IPS-18a (cell line): ENCODE data around the gene ACYP1.

Experiments used
- H3K27ac ChIP-seq: one replicate; pipeline ENCODE4 v1.5.1; 2013; ENCODE audit warnings: low read length
- H3K27me3 ChIP-seq: one replicate; pipeline ENCODE4 v1.6.1; 2013; ENCODE audit warnings: mild to moderate bottlenecking, low read length; ENCODE audit not compliant: control insufficient read depth, insufficient read depth
- H3K36me3 ChIP-seq: one replicate; pipeline ENCODE4 v1.6.1; 2013; ENCODE audit warnings: low read depth, low read length; ENCODE audit not compliant: control insufficient read depth
- H3K4me1 ChIP-seq: one replicate; pipeline ENCODE4 v1.6.1; 2013; ENCODE audit warnings: low read depth, low read length; ENCODE audit not compliant: control insufficient read depth
- H3K4me3 ChIP-seq: one replicate; pipeline ENCODE4 v1.5.1; 2013; ENCODE audit warnings: low read length
- H3K9ac ChIP-seq: one replicate; pipeline ENCODE4 v1.6.1; 2013; ENCODE audit warnings: mild to moderate bottlenecking, low read length, moderate library complexity
- H3K9me3 ChIP-seq: one replicate; pipeline ENCODE4 v1.6.1; 2013; ENCODE audit warnings: low read depth, low read length; ENCODE audit not compliant: control insufficient read depth

ACYP1 gene

DNA sequence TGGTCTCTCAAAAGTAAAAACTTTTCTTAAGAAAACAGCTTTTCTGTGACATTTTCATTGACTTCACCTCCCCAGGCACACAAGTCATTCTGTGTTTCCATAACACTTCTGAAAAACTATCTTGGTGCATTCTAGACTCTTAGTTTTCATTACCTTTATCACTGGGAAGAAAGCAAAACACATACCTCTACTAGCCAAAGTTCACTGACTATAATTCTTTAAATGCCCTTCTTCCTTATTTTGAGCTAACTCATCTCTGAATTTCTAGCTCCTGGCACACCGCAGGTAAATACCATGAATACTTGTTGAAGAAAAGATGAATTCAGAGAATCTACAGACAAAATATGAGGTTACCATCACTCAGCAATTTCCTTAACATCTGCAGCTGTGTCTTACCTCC lies 33.7 kb downstream of the ACYP1 start:
- Histone ChIP-seq H3K27ac (no peak overlapping the region), H3K36me3 (peaks cover 29% of the 10 kb centered on the region)

DNA sequence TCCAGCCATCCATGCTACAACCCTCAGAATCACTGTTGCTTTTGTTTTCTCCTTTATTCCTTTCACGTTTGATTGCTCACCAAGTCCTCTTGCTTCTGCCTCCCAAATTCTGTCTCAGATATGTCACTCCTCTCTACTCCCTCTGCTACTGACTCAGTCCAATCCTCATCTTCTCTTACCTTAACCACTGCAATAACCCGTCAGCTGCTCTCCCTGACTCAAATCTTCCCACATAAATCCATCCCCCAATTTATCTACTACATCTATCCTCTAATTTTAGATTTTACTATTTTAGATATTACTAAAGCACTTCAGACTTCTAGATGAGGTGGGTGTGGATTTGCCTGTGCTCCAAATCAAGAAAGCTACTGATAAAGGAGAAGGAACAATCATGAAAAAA lies 37.9 kb downstream of the ACYP1 start:
- peaks cover 28% of the 10 kb centered on the region for H3K36me3 ChIP-seq
- no peaks in the 10 kb centered on the region for H3K27me3 ChIP-seq

More for the DNA sequence above, 33.7 kb downstream of the ACYP1 start:
- no peaks in the 10 kb centered on the region for H3K27me3 ChIP-seq
- no peaks in the 10 kb centered on the region for H3K9me3 ChIP-seq
- no peak overlapping the region for H3K9ac ChIP-seq
- H3K4me1 ChIP-seq, result no peaks in the 10 kb centered on the region
- H3K4me3 ChIP-seq, result no peak overlapping the region

DNA sequence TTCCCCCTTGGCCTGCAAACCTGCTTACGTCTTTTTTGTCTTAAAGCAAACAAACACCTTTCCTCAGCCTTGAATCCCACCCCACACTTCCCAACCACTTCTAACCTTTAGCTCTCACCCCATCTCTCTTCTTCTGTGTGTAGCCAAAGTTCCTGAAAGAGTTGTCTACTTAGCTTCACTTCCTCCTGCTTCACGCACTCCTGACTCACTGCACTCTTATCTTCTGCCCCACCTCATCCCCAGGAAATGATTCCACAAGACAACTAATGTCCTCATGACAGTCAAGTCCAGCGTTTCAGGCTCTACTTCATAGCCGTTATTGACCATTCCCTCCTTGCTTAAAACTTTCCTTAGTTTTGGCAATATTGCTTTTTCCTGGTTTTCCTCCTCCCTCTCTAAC lies 38.7 kb downstream of the ACYP1 start:
- no peaks in the 10 kb centered on the region for H3K27me3 ChIP-seq
- no peaks in the 10 kb centered on the region for H3K9me3 ChIP-seq
- H3K27ac ChIP-seq, result no peak overlapping the region
- H3K9ac ChIP-seq, result no peak overlapping the region
- H3K4me1 ChIP-seq, result no peaks in the 10 kb centered on the region
- H3K4me3 ChIP-seq, result no peak overlapping the region
- peaks cover 23% of the 10 kb centered on the region for H3K36me3 ChIP-seq

More for the DNA sequence above, 37.9 kb downstream of the ACYP1 start:
- Histone ChIP-seq H3K9me3 (no peaks in the 10 kb centered on the region), H3K27ac (no peak overlapping the region), H3K4me3 (no peak overlapping the region), H3K4me1 (no peaks in the 10 kb centered on the region), H3K9ac (no peak overlapping the region)

DNA sequence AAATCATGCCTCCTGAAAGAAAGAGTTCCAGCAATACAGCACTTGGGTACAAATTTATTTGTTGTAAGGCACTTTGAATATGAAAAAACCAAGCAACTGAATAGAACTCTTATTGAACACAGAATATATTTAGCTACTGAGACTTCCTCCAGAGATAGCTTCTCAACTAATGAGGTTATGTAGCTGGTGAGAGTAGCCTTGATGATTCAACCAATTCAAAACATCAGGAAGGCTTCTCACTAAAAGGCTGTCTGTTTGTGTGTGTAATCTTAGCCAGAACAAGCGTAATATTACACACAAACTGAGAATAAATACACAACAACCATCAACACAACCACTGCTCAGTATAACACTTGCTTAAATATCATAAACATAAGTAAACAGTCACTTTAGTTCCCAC lies 40.7 kb downstream of the ACYP1 start:
- peaks cover 30% of the 10 kb centered on the region for H3K36me3 ChIP-seq
- no peaks in the 10 kb centered on the region for H3K9me3 ChIP-seq
- H3K9ac ChIP-seq, result no peak overlapping the region
- H3K27ac ChIP-seq, result no peak overlapping the region
- no peaks in the 10 kb centered on the region for H3K27me3 ChIP-seq
- H3K4me1 ChIP-seq, result no peaks in the 10 kb centered on the region
- no peak overlapping the region for H3K4me3 ChIP-seq

DNA sequence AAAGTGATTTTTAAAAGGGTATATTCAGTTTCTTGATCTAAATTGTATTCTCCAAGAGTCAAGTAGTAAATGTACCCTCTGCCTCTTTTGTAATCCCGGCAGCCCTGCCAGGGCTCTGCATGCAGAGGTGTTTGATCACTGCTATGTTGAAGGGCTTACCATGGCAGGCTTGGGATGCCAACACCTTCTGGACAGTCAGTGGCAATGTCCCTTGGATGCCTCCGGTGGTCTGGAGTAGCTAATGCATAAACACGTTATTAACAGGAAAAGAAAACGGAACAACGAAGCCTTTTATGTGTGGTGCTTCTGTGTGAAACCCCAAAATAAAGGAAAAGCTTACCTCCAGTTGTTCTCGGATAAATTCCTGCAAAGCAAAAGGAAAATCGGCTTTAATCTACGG lies 41.2 kb downstream of the ACYP1 start:
- no peak overlapping the region for H3K27ac ChIP-seq
- H3K9me3 ChIP-seq, result no peaks in the 10 kb centered on the region
- no peaks in the 10 kb centered on the region for H3K27me3 ChIP-seq
- H3K9ac ChIP-seq, result no peak overlapping the region
- H3K4me3 ChIP-seq, result no peak overlapping the region
- H3K36me3 ChIP-seq, result peaks cover 30% of the 10 kb centered on the region
- no peaks in the 10 kb centered on the region for H3K4me1 ChIP-seq

DNA sequence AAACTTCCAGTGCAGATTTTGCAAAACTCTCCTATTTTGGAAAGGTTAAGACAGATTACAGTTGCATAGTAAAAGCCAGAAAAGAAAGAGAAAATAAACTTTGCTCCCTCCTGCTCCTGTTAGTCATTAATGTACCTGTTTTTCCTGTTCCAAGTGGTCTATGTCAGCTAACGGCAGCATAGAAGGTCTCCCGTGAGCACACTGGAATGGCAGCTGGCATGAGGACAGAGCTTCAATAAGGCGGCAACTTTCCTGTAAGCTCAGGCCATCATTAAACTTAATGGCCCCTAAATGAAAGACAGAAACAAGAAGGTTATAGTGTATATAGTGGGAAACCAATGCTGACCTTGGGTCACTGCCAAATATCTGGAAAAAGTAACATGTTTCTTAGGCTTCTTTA lies 45.1 kb downstream of the ACYP1 start:
- Histone ChIP-seq H3K36me3 (peaks cover 50% of the 10 kb centered on the region), H3K27me3 (no peaks in the 10 kb centered on the region)

DNA sequence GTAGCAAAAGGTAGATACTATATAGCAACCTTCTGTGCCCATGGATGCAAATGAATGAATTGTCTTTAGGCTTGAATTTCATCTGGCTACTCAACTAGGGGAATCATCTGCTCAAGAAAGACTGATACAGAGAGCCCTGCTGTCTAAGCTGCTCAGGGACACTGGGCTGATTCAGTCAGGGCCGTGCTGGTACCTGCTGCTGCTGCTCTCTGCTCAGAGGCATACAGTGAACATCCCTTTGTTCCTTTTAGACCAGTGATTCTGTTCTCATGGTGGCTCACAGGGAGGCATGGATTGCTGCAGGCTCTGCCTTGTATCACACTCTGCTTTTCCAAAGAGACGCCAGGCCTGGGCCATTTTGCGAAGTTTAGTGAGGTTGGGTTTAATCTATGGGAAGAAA lies 47.0 kb downstream of the ACYP1 start:
- no peaks in the 10 kb centered on the region for H3K9me3 ChIP-seq
- H3K27me3 ChIP-seq, result no peaks in the 10 kb centered on the region
- H3K4me3 ChIP-seq, result no peak overlapping the region
- no peak overlapping the region for H3K27ac ChIP-seq
- H3K4me1 ChIP-seq, result no peaks in the 10 kb centered on the region
- no peak overlapping the region for H3K9ac ChIP-seq
- peaks cover 51% of the 10 kb centered on the region for H3K36me3 ChIP-seq

More for the DNA sequence above, 45.1 kb downstream of the ACYP1 start:
- no peak overlapping the region for H3K9ac ChIP-seq
- H3K4me3 ChIP-seq, result no peak overlapping the region
- H3K27ac ChIP-seq, result no peak overlapping the region
- H3K9me3 ChIP-seq, result no peaks in the 10 kb centered on the region
- H3K4me1 ChIP-seq, result no peaks in the 10 kb centered on the region

DNA sequence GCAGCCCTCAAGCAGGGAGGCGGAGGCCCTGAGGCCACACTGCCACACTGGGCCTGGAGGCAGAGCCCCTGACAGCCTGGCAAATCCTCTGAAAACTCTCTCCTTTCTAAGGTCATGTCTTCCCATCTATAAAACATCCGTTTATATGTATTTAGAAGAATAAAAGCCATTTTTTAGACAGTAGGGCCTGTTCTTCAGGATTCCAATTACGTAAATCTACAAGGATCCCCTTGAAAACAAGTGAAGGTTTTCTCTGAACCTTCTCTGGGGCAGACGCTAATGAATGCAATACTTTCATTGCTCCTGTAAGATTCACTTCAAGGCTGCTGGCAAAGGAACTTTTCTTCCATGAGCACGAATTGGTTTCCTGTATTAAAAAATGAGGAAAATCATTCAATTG lies 48.3 kb downstream of the ACYP1 start:
- no peak overlapping the region for H3K27ac ChIP-seq
- H3K9ac ChIP-seq, result no peak overlapping the region
- H3K9me3 ChIP-seq, result no peaks in the 10 kb centered on the region
- H3K36me3 ChIP-seq, result peaks cover 49% of the 10 kb centered on the region
- no peaks in the 10 kb centered on the region for H3K4me1 ChIP-seq
- H3K4me3 ChIP-seq, result no peak overlapping the region
- H3K27me3 ChIP-seq, result no peaks in the 10 kb centered on the region

DNA sequence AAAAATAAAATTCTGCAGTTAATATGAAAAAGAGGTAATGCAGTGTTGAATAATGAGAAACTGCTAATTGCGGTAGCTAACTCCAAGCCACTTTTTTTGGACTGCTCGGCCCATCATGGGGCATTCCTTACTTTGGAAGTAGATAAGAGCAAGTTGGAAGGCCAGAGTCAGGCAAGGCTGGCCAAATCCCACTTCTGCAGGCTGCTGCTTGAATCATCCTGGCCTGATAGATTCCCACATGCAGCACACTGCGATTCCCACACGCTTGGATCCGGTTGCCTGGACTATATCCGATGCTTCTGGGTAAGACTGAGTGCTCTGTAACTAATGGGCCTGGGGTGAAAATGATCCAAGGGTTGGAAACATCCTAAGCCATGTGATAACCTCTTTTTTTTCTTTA lies 50.5 kb downstream of the ACYP1 start:
- Histone ChIP-seq H3K36me3 (peaks cover 63% of the 10 kb centered on the region), H3K27me3 (no peaks in the 10 kb centered on the region), H3K4me1 (no peaks in the 10 kb centered on the region)

DNA sequence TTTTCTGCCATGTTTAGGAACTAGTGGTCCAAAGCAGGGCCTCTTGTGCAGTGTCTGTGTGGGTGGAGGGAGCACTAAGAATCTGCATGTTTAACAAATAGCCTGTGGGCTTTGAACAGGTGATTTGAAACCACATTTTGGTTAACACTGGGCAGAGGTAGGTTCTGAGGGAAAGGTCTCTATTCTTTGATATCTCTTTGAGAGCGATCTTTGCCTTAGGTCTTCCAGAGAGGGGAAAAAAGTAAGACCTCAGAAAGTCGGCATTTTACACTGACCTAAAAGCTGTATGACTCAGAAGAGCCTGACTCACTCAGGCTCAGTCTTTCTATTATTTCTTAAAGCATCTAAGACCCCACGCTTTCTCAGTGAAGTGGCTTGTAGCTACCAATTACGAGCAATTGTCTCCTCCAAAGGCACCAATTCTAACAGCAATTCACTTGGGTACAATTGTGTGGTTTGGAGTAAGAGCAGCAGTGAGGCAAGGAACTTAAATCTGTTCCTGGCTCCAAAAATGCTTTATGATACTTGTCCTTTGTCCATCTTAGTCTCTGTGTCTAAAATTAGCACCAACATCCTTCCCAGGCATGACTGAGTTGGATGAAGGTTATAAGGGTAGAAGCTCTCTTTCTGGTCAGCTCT lies 52.3 kb downstream of the ACYP1 start:
- no peak overlapping the region for H3K9ac ChIP-seq

More for the DNA sequence above, 50.5 kb downstream of the ACYP1 start:
- Histone ChIP-seq H3K9me3 (no peaks in the 10 kb centered on the region), H3K27ac (no peak overlapping the region), H3K4me3 (no peak overlapping the region), H3K9ac (no peak overlapping the region)

DNA sequence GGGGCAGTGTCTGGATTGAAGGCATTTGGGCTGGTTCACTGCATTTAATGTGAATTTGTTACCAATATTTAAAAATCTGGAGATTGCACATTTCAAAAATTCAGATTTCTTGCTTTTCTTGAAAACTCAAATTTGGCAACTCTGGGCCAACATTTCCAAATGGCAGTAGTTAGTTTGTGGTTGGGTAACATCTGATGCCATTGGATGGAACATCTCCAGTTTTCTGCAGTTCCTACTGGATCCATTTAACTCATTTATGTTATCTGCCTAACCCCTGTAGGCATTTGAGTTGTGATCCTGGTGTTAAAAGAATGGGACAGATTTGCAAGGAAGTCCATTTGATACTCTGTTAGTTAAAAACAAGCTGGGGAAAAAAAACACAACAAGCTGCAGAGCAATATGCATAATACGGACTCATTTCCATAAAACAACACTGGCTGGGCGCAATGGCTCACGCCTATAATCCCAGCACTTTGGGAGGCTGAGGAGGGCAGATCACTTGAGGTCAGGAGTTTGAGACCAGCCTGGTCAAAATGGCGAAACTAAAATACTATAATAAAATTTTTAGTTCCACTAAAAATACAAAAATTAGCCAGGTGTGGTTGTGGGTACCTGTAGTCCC lies 53.2 kb downstream of the ACYP1 start:
- peaks cover 72% of the 10 kb centered on the region for H3K36me3 ChIP-seq
- no peak overlapping the region for H3K27ac ChIP-seq
- no peak overlapping the region for H3K9ac ChIP-seq
- no peaks in the 10 kb centered on the region for H3K4me1 ChIP-seq
- no peaks in the 10 kb centered on the region for H3K27me3 ChIP-seq
- H3K9me3 ChIP-seq, result no peaks in the 10 kb centered on the region
- H3K4me3 ChIP-seq, result no peak overlapping the region

More for the DNA sequence above, 52.3 kb downstream of the ACYP1 start:
- H3K4me3 ChIP-seq, result no peak overlapping the region
- no peaks in the 10 kb centered on the region for H3K27me3 ChIP-seq
- H3K36me3 ChIP-seq, result peaks cover 72% of the 10 kb centered on the region
- no peaks in the 10 kb centered on the region for H3K9me3 ChIP-seq
- H3K27ac ChIP-seq, result no peak overlapping the region
- no peaks in the 10 kb centered on the region for H3K4me1 ChIP-seq

DNA sequence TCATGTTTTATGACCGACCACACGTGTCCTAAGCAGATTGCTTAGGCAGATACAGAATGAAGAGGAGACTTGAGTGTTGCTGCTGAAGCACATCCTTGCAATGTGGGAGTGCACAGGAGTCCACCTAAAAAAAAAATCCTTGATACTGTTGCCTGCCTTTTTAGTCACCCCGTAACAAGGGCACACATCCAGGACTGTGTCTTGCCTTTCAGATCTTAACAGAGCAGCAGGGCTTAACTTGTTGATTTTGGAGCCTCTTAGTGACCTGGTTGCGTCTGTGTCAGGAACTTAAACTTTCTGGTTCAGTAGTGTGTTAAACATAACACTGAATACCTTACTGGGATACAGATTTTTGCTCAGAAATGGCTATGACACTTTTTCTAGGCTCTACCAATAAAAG lies 54.6 kb downstream of the ACYP1 start:
- Histone ChIP-seq H3K27me3 (no peaks in the 10 kb centered on the region), H3K36me3 (peaks cover 67% of the 10 kb centered on the region), H3K4me1 (no peaks in the 10 kb centered on the region), H3K4me3 (no peak overlapping the region), H3K9ac (no peak overlapping the region), H3K9me3 (no peaks in the 10 kb centered on the region), H3K27ac (no peak overlapping the region)
